ENCODE data around the gene FGFR3.

Gene FGFR3

GRCh38 chr4:1798580-1799386, 5.7 kb downstream of the FGFR3 start:
- Histone ChIP-seq H3K36me3 (ENCODE audit: insufficient read depth, low read length) (no peaks in the 10 kb centered on the region), H2AFZ (ENCODE audit: low read length) (no peak overlapping the region), H3K4me2 (ENCODE audit: low read length) (no peak overlapping the region), H3K27me3 (ENCODE audit: insufficient read depth, low read length) (no peaks in the 10 kb centered on the region), H3F3A (ENCODE audit: insufficient read depth, low read length) (no peaks in the 10 kb centered on the region), H3K79me2 (ENCODE audit: insufficient read depth, low read length) (no peaks in the 10 kb centered on the region), H3K9me3 (ENCODE audit: low read length) (no peaks in the 10 kb centered on the region), H3K4me3 (ENCODE audit: low read depth, low read length, poor library complexity, severe bottlenecking) (no peak overlapping the region), H3K9ac (ENCODE audit: low read length) (no peak overlapping the region), H3K9me2 (ENCODE audit: low read depth, low read length) (no peaks in the 10 kb centered on the region), H3K27ac (ENCODE audit: low read depth, low read length, poor library complexity, severe bottlenecking) (no peak overlapping the region), H4K20me1 (ENCODE audit: insufficient read depth, low read length) (no peaks in the 10 kb centered on the region), H3K4me1 (ENCODE audit: insufficient read depth, low read length, severe bottlenecking) (no peaks in the 10 kb centered on the region)
- TF ChIP-seq, protein P1, sequence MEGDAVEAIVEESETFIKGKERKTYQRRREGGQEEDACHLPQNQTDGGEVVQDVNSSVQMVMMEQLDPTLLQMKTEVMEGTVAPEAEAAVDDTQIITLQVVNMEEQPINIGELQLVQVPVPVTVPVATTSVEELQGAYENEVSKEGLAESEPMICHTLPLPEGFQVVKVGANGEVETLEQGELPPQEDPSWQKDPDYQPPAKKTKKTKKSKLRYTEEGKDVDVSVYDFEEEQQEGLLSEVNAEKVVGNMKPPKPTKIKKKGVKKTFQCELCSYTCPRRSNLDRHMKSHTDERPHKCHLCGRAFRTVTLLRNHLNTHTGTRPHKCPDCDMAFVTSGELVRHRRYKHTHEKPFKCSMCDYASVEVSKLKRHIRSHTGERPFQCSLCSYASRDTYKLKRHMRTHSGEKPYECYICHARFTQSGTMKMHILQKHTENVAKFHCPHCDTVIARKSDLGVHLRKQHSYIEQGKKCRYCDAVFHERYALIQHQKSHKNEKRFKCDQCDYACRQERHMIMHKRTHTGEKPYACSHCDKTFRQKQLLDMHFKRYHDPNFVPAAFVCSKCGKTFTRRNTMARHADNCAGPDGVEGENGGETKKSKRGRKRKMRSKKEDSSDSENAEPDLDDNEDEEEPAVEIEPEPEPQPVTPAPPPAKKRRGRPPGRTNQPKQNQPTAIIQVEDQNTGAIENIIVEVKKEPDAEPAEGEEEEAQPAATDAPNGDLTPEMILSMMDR (IDR thresholded peaks at IDR 0.05; ENCODE audit: low read length), result no peak
- no peak for TF ChIP-seq EZH2 (IDR thresholded peaks at IDR 0.05; ENCODE audit: borderline replicate concordance, low read length)

GRCh38 chr4:1799387-1800375, 6.6 kb downstream of the FGFR3 start:
- Histone ChIP-seq H3K9me3 (ENCODE audit: low read length) (no peaks in the 10 kb centered on the region), H3K4me2 (ENCODE audit: low read length) (no peak overlapping the region), H3K27me3 (ENCODE audit: insufficient read depth, low read length) (no peaks in the 10 kb centered on the region), H3K9me2 (ENCODE audit: low read depth, low read length) (no peaks in the 10 kb centered on the region), H3K4me3 (ENCODE audit: low read depth, low read length, poor library complexity, severe bottlenecking) (no peak overlapping the region), H3F3A (ENCODE audit: insufficient read depth, low read length) (no peaks in the 10 kb centered on the region), H3K36me3 (ENCODE audit: insufficient read depth, low read length) (no peaks in the 10 kb centered on the region), H2AFZ (ENCODE audit: low read length) (no peak overlapping the region), H4K20me1 (ENCODE audit: insufficient read depth, low read length) (no peaks in the 10 kb centered on the region), H3K27ac (ENCODE audit: low read depth, low read length, poor library complexity, severe bottlenecking) (no peak overlapping the region), H3K4me1 (ENCODE audit: insufficient read depth, low read length, severe bottlenecking) (no peaks in the 10 kb centered on the region), H3K79me2 (ENCODE audit: insufficient read depth, low read length) (no peaks in the 10 kb centered on the region), H3K9ac (ENCODE audit: low read length) (no peak overlapping the region)
- TF ChIP-seq, protein P1 (IDR thresholded peaks at IDR 0.05; ENCODE audit: low read length), result no peak
- TF ChIP-seq EZH2 (IDR thresholded peaks at IDR 0.05; ENCODE audit: borderline replicate concordance, low read length), result no peak

- Histone ChIP-seq H3K4me2 (ENCODE audit: low read length) (no peak overlapping the region), H3K9ac (ENCODE audit: low read length) (no peak overlapping the region), H3K9me2 (ENCODE audit: low read depth, low read length) (no peaks in the 10 kb centered on the region), H3K36me3 (ENCODE audit: insufficient read depth, low read length) (no peaks in the 10 kb centered on the region), H3K79me2 (ENCODE audit: insufficient read depth, low read length) (no peaks in the 10 kb centered on the region), H2AFZ (ENCODE audit: low read length) (no peak overlapping the region), H4K20me1 (ENCODE audit: insufficient read depth, low read length) (no peaks in the 10 kb centered on the region), H3F3A (ENCODE audit: insufficient read depth, low read length) (no peaks in the 10 kb centered on the region), H3K27ac (ENCODE audit: low read depth, low read length, poor library complexity, severe bottlenecking) (no peak overlapping the region), H3K27me3 (ENCODE audit: insufficient read depth, low read length) (no peaks in the 10 kb centered on the region), H3K4me1 (ENCODE audit: insufficient read depth, low read length, severe bottlenecking) (no peaks in the 10 kb centered on the region), H3K4me3 (ENCODE audit: low read depth, low read length, poor library complexity, severe bottlenecking) (no peak overlapping the region), H3K9me3 (ENCODE audit: low read length) (no peaks in the 10 kb centered on the region)
- no peak for TF ChIP-seq EZH2 (IDR thresholded peaks at IDR 0.05; ENCODE audit: borderline replicate concordance, low read length)
- TF ChIP-seq, protein P1 (IDR thresholded peaks at IDR 0.05; ENCODE audit: low read length), result no peak
Measured at GRCh38 chr4:1800805-1801204, 7.7 kb downstream of the FGFR3 start.
